Thyroid gland (tissue), 4 donors: ENCODE data around the gene TNS4. TPM values are rescaled to one million over a fixed set of nuclear protein-coding genes. Genes with fewer than 3 reads are reported as not detected.
"Not testable (repeated sequence)": the region's sequence is repeated elsewhere in the genome, so short reads cannot be mapped to it uniquely, and the experiment has no call there.

Source experiments
- DNase-seq, 2 donors: peaks; one replicate each; pipeline ENCODE4 v3.0.0-alpha.2; 2019
- H3K27ac ChIP-seq, 3 donors: fragments of 200-600 bp; sonication (generic); 1 replicate in 2 of 3; 2 replicates in 1 of 3; pipeline ENCODE4 v1.5.1; 2016 to 2019; ENCODE audit warnings: mild to moderate bottlenecking in 1 of 3, moderate library complexity in 1 of 3
- H3K27me3 ChIP-seq: fragments of 200-600 bp; sonication (generic); one replicate; pipeline ENCODE4 v1.5.1; 2019
- H3K36me3 ChIP-seq, 2 donors: fragments of 200-600 bp; sonication (generic); one replicate each; pipeline ENCODE4 v1.5.1; 2016 to 2019
- H3K4me1 ChIP-seq, 2 donors: fragments of 200-600 bp; sonication (generic); one replicate each; pipeline ENCODE4 v1.5.1; 2017 to 2019
- H3K4me3 ChIP-seq, 3 donors: fragments of 200-600 bp; sonication (generic); replicated peaks in 1 of 3; 1 replicate in 2 of 3; 2 replicates in 1 of 3; pipeline ENCODE4 v1.5.1; 2016; ENCODE audit warnings: mild to moderate bottlenecking in 1 of 3
- H3K9me3 ChIP-seq: fragments of 200-600 bp; sonication (generic); one replicate; pipeline ENCODE4 v1.5.1; 2017
- CTCF ChIP-seq, 6 experiments: fragments of 200-600 bp in 3 of 6; fragments of 450-650 bp in 3 of 6; sonication (generic) in 3 of 6; IDR thresholded peaks; one replicate each; pipeline ENCODE4 v1.5.1; 2016 to 2019; ENCODE audit warnings: antibody characterized with exemption in 6 of 6, mild to moderate bottlenecking in 2 of 6, inconsistent platforms in 1 of 6, moderate library complexity in 1 of 6
- POLR2A ChIP-seq, 2 donors: fragments of 450-650 bp; IDR thresholded peaks; one replicate each; pipeline ENCODE4 v1.6.1; 2017; ENCODE audit warnings: antibody characterized with exemption in 2 of 2, mild to moderate bottlenecking in 2 of 2, moderate library complexity in 1 of 2
- WGBS, 2 donors: methylation state at CpG; one replicate each; pipeline ENCODE4 v1.1.5; 2017; 5-methylcytosine and 5-hydroxymethylcytosine counted together
- intact Hi-C: fragments of 100-400 bp; cut with DNase I; formaldehyde crosslinking; loops from one replicate; pipeline ENCODE4 v1.15.1; 2023
- total RNA-seq, 4 donors: library from RNA; depleted of rRNA; stranded (reverse); fragments of >200 nt; gene quantifications; one replicate each; pipeline ENCODE4 v1.2.3, GENCODE V29; 2016

Gene TNS4
- total RNA-seq, 4 donors from 2014 or later: 5.4 to 24.7 (median 16.2) TPM

GRCh38 chr17:40547785-40548478 lies 46.5 kb upstream of the TNS4 start:
- TF ChIP-seq POLR2A (IDR thresholded peaks at IDR 0.05): no peak
- no peak for TF ChIP-seq CTCF (IDR thresholded peaks at IDR 0.05)
- intact Hi-C loops: no loop called here
- Histone ChIP-seq H3K9me3 (no peaks in the 10 kb centered on the region), H3K27me3 (no peaks in the 10 kb centered on the region), H3K36me3 (no peaks in the 10 kb centered on the region), H3K4me1 (peaks cover 59 to 71% of the 10 kb centered on the region in 2 donors), H3K4me3 (no peak overlapping the region), H3K27ac (peak overlapping the region; percentile 95 to 97 (median 97))
- WGBS, 2 donors: 86 to 88% methylated on average over 2 of the region's 2 CpGs
- DNase-seq: no peak

DNA sequence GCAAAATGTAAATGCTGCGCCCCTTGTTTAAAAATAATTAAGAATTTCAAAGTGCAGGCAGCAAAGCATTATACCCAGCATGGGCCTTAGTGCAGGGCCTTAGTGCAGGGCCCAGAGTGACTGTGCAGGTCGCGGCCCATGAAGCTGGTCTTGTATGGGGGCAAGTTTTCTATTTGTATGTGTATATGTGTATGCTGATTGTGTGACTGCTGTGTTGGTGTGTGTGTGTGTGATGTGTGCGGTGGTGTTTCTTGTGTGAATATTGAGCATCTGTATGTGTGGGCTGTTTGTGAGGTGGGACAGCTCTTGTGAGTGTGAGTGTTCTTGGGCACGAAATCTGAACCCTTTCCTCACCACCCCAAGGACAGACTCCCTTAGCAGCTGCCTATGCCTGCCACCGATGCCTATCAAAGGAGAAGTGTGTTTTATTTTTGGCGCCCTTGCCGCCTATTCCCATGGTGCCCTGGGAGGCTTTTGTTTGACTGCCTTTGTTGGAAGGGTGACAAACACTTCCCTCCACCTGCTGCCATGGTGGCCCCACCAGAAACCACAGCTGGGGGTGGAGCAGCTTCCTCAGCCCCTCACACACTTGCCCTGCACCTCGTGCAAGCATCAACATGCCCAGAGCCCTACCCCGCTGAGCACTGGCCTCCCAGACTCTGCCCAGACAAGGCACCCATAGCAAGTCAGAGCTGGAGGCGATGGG lies 45.8 kb upstream of the TNS4 start:
- intact Hi-C loops: no loop called here
- no peak overlapping the region for H3K4me3 ChIP-seq
- DNase-seq: peak in 1 of 2 donors; percentile 17
- peak overlapping the region; percentile 95 to 97 (median 97) for H3K27ac ChIP-seq
- H3K9me3 ChIP-seq: no peaks in the 10 kb centered on the region
- peaks cover 52 to 69% of the 10 kb centered on the region in 2 donors for H3K4me1 ChIP-seq
- WGBS, 2 donors: 62 to 70% methylated on average over 11 of the region's 11 CpGs
- H3K36me3 ChIP-seq: no peaks in the 10 kb centered on the region
- no peak for TF ChIP-seq POLR2A (IDR thresholded peaks at IDR 0.05)
- no peak for TF ChIP-seq CTCF (IDR thresholded peaks at IDR 0.05)
- H3K27me3 ChIP-seq: no peaks in the 10 kb centered on the region

GRCh38 chr17:40546497-40546896 lies 45.1 kb upstream of the TNS4 start:
- H3K27me3 ChIP-seq, H3K27ac ChIP-seq, DNase-seq, H3K36me3 ChIP-seq, intact Hi-C loops, H3K4me3 ChIP-seq, H3K9me3 ChIP-seq: not testable (repeated sequence)
- 94 to 96% methylated on average over 4 of the region's 4 CpGs for WGBS, 2 donors
- H3K4me1 ChIP-seq: peaks cover 51 to 69% of the 10 kb centered on the region in 2 donors

DNA sequence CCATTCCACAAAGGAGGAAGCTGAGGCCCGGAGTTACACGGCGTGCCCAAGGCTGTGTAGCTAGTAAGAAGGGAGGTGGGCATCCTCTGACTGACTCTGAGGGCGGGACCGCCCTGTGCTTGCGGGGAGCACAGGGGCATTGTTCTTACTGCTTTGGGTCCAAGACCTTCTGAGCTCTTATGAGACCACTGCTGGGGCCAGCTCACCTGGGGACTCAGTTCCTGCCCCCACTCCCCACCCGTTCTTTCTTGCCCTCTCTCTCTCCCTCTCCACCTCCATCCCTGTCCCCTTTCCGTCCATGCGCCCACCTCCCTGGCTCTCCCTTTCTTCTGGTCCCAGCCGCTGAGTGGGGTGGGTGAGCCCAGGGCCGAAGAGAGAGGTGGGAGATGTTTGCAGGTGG lies 44.2 kb upstream of the TNS4 start:
- Histone ChIP-seq H3K27ac (no peak overlapping the region), H3K9me3 (no peaks in the 10 kb centered on the region), H3K4me3 (no peak overlapping the region), H3K4me1 (peaks cover 44 to 69% of the 10 kb centered on the region in 2 donors), H3K36me3 (no peaks in the 10 kb centered on the region), H3K27me3 (no peaks in the 10 kb centered on the region)
- intact Hi-C loops: no loop called here
- TF ChIP-seq POLR2A (IDR thresholded peaks at IDR 0.05): no peak
- TF ChIP-seq CTCF (IDR thresholded peaks at IDR 0.05): no peak
- 91 to 92% methylated on average over 11 of the region's 11 CpGs for WGBS, 2 donors
- DNase-seq: peak in 1 of 2 donors; percentile 1

DNA sequence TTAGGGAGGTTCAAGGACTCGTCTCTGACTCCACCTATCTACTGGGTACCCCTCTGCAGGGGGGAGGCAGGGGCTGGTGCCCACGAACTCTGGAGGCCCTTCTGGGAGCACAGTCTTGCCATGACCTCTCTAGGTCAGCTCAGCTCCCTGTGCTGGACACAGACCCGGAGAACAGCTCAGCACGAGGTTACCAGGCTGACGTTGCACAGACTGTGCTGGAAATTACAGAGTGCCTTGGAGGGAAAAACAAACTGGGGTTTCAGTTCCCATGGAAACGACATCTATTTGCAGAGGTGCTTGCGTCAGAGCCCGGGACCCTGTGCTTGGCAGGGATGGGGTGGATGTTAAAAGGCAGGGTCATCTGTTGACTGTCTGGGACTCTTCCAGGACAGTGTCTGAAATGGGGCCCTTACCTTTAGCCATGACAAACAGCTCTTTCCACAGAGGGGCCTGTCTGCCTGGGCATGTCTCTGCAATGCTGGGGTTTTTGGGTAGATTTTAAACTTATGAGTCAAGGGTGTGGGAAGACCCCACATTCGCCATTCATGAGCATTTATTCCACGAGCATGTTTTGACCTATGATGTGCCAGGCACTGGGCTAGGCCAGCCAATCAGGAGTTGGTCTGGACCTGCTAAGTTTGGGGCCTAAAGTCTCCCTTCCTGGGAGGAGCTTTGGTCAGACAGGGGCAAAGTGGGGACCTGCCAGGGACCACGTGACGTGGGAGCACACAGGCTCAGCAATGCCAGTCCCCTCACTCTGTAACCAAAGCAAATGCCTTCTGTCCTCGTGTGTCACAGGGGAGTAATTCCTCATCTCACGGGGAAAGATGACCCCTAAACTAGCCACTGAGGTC lies 41.4 kb upstream of the TNS4 start:
- intact Hi-C loops: no loop called here
- 60 to 65% methylated on average over 14 of the region's 14 CpGs for WGBS, 2 donors
- Histone ChIP-seq H3K27ac (peak overlapping the region; percentile 75 to 99 (median 94)), H3K4me3 (no peak overlapping the region), H3K9me3 (no peaks in the 10 kb centered on the region), H3K27me3 (no peaks in the 10 kb centered on the region), H3K36me3 (no peaks in the 10 kb centered on the region), H3K4me1 (peaks cover 28 to 69% of the 10 kb centered on the region in 2 donors)
- DNase-seq: peak in 1 of 2 donors; percentile 50
- no peak for TF ChIP-seq CTCF (IDR thresholded peaks at IDR 0.05)
- TF ChIP-seq POLR2A (IDR thresholded peaks at IDR 0.05): no peak
